ENCODE data around the gene RIPK4.

- TF ChIP-seq POLR2A (IDR thresholded peaks at IDR 0.05) (no peak), POLR2AphosphoS5 (IDR thresholded peaks at IDR 0.05) (no peak)
Observed at GRCh38 chr21:41805643-41806042, 38.8 kb upstream of the RIPK4 start.

Measured in suprapubic skin (tissue), 4 donors.